ENCODE data around the gene HOXA4. TPM values are rescaled to one million over a fixed set of nuclear protein-coding genes. Genes with fewer than 3 reads are reported as not detected.

HOXA4 gene
- total RNA-seq, 3 donors from 2014 or later: 0.80 to 2.8 (median 2.0) TPM

- peaks cover 3 to 26% of the 10 kb centered on the region in 2 donors for H3K27me3 ChIP-seq
- H3K9me3 ChIP-seq: no peaks in the 10 kb centered on the region
- peak overlapping the region in 2 of 3 donors; percentile 65 to 85 for H3K4me3 ChIP-seq
- peak overlapping the region; percentile 91 to 96 for H3K27ac ChIP-seq
- H3K36me3 ChIP-seq: no peaks in the 10 kb centered on the region
- intact Hi-C loops (cut with DNase I; ENCODE audit: low total_unique reads): loop anchor here (5.0 to 10.0 kb wide), 2 partner anchors 792 to 955 kb away; partner anchors contain the start of genes CBX3 and HNRNPA2B1
- DNase-seq (ENCODE audit: low spot score in 2 of 2): peak in 1 of 2 donors; percentile 45
- TF ChIP-seq POLR2A (IDR thresholded peaks at IDR 0.05): no peak
- TF ChIP-seq POLR2AphosphoS5 (IDR thresholded peaks at IDR 0.05): no peak
- no peak for TF ChIP-seq CTCF (IDR thresholded peaks at IDR 0.05)
- H3K4me1 ChIP-seq: peaks cover 3 to 5% of the 10 kb centered on the region in 2 donors
Observed at GRCh38 chr7:27159266-27160144, 28.9 kb upstream of the HOXA4 start.

DNA sequence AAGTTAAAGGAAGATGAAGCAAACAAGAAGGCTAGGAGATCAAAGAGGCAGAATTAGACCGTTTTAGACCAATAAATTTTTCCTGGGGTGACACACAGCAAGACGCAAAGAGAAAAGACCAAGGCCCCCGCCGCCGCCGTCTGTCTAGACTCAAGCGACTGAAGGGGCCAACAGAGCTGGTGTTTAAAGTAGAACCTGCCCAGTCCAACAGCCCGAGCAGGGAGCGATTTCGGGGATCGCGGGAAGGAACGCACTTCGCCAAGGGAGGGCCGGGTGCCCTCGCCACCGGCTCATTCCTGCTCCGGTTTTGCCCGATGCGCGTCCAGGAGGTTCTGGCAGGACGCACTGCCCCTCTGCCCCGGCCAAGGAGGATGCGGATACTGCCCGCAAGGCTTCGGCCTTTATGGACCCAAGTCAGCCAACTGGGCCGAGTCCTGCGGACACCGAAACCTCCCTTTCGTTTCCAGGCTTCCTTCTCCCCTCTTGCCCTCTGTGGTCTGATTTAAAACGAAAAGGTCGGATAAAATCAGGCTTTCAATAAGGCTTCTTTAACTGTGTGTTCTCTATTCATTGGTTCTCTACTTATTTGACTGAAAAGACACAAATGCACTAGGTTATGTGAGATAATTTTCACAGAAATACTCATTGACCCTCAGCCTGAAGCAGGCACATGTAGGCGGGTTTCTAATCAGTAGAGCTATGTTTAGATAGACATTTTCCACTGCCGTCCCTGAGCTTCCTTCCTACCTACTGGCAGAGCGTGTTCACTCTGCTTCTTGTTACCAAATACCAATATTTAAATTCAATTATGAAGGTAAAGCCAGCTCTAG lies 28.1 kb upstream of the HOXA4 start:
- Histone ChIP-seq H3K27me3 (peaks cover 3 to 29% of the 10 kb centered on the region in 2 donors), H3K9me3 (no peaks in the 10 kb centered on the region), H3K4me1 (peaks cover 3 to 5% of the 10 kb centered on the region in 2 donors), H3K27ac (peak overlapping the region; percentile 91 to 96), H3K4me3 (peak overlapping the region in 2 of 3 donors; percentile 65 to 93), H3K36me3 (no peaks in the 10 kb centered on the region)
- TF ChIP-seq CTCF (IDR thresholded peaks at IDR 0.05) (no peak), POLR2AphosphoS5 (IDR thresholded peaks at IDR 0.05) (no peak), POLR2A (IDR thresholded peaks at IDR 0.05) (no peak)
- peak in 1 of 2 donors; percentile 52 for DNase-seq (ENCODE audit: low spot score in 2 of 2)
- intact Hi-C loops (cut with DNase I; ENCODE audit: low total_unique reads): loop anchor here (10.0 kb wide), 1 partner anchor 954 kb away; the partner anchor contains the start of genes CBX3 and HNRNPA2B1

- H3K4me1 ChIP-seq: peaks cover 4 to 5% of the 10 kb centered on the region in 2 donors
- intact Hi-C loops (cut with DNase I; ENCODE audit: low total_unique reads): loop anchor here (10.0 kb wide), 1 partner anchor 953 kb away; the partner anchor contains the start of genes CBX3 and HNRNPA2B1
Observed at GRCh38 chr7:27157702-27158431, 27.3 kb upstream of the HOXA4 start.

More at GRCh38 chr7:27157702-27158431, 27.3 kb upstream of the HOXA4 start:
- Histone ChIP-seq H3K27ac (peak overlapping the region; percentile 91 to 96), H3K9me3 (no peaks in the 10 kb centered on the region), H3K36me3 (no peaks in the 10 kb centered on the region), H3K4me3 (peak overlapping the region in 2 of 3 donors; percentile 65 to 93), H3K27me3 (peaks cover 5 to 37% of the 10 kb centered on the region in 2 donors)
- no peak for TF ChIP-seq CTCF (IDR thresholded peaks at IDR 0.05)
- no peak for TF ChIP-seq POLR2AphosphoS5 (IDR thresholded peaks at IDR 0.05)
- no peak for TF ChIP-seq POLR2A (IDR thresholded peaks at IDR 0.05)
- DNase-seq (ENCODE audit: low spot score in 2 of 2): peak in 1 of 2 donors; percentile 41
